Measurements from ENCODE around the gene SSH2.

The SSH2 gene

GRCh38 chr17:29825604-29826003, 104.4 kb downstream of the SSH2 start:
- no peak overlapping the region for H3K4me3 ChIP-seq (ENCODE audit: low read depth in 1 of 5, low read length in 5 of 5)
- no peaks in the 10 kb centered on the region for H3K4me1 ChIP-seq (ENCODE audit: control insufficient read depth in 5 of 5, insufficient read depth in 5 of 5, low read length in 5 of 5)
- no peak overlapping the region for H3K27ac ChIP-seq (ENCODE audit: low read depth, low read length)
- H3K27me3 ChIP-seq (ENCODE audit: control insufficient read depth in 5 of 5, insufficient read depth in 4 of 5, low read length in 5 of 5), result no peaks in the 10 kb centered on the region
- H3K36me3 ChIP-seq (ENCODE audit: control insufficient read depth in 5 of 5, insufficient read depth in 5 of 5, low read length in 5 of 5), result no peaks in the 10 kb centered on the region
- H3K9ac ChIP-seq (ENCODE audit: low read length in 5 of 5), result no peak overlapping the region
- H3K9me3 ChIP-seq (ENCODE audit: control insufficient read depth in 5 of 5, low read length in 5 of 5), result no peaks in the 10 kb centered on the region

GRCh38 chr17:29821897-29822296, 108.1 kb downstream of the SSH2 start:
- Histone ChIP-seq H3K9ac (ENCODE audit: low read length in 5 of 5) (no peak overlapping the region), H3K27me3 (ENCODE audit: control insufficient read depth in 5 of 5, insufficient read depth in 4 of 5, low read length in 5 of 5) (no peaks in the 10 kb centered on the region), H3K4me3 (ENCODE audit: low read depth in 1 of 5, low read length in 5 of 5) (no peak overlapping the region), H3K4me1 (ENCODE audit: control insufficient read depth in 5 of 5, insufficient read depth in 5 of 5, low read length in 5 of 5) (no peaks in the 10 kb centered on the region), H3K27ac (ENCODE audit: low read depth, low read length) (no peak overlapping the region), H3K9me3 (ENCODE audit: control insufficient read depth in 5 of 5, low read length in 5 of 5) (no peaks in the 10 kb centered on the region), H3K36me3 (ENCODE audit: control insufficient read depth in 5 of 5, insufficient read depth in 5 of 5, low read length in 5 of 5) (no peaks in the 10 kb centered on the region)

- no peaks in the 10 kb centered on the region for H3K4me1 ChIP-seq (ENCODE audit: control insufficient read depth in 5 of 5, insufficient read depth in 5 of 5, low read length in 5 of 5)
- no peak overlapping the region for H3K9ac ChIP-seq (ENCODE audit: low read length in 5 of 5)
- H3K27ac ChIP-seq (ENCODE audit: low read depth, low read length), result no peak overlapping the region
- H3K9me3 ChIP-seq (ENCODE audit: control insufficient read depth in 5 of 5, low read length in 5 of 5), result no peaks in the 10 kb centered on the region
- no peak overlapping the region for H3K4me3 ChIP-seq (ENCODE audit: low read depth in 1 of 5, low read length in 5 of 5)
- no peaks in the 10 kb centered on the region for H3K27me3 ChIP-seq (ENCODE audit: control insufficient read depth in 5 of 5, insufficient read depth in 4 of 5, low read length in 5 of 5)
- H3K36me3 ChIP-seq (ENCODE audit: control insufficient read depth in 5 of 5, insufficient read depth in 5 of 5, low read length in 5 of 5), result no peaks in the 10 kb centered on the region
Measured at GRCh38 chr17:29820425-29820824, 109.6 kb downstream of the SSH2 start.

- Histone ChIP-seq H3K9ac (ENCODE audit: low read length in 5 of 5) (no peak overlapping the region), H3K27me3 (ENCODE audit: control insufficient read depth in 5 of 5, insufficient read depth in 4 of 5, low read length in 5 of 5) (no peaks in the 10 kb centered on the region), H3K27ac (ENCODE audit: low read depth, low read length) (no peak overlapping the region), H3K4me3 (ENCODE audit: low read depth in 1 of 5, low read length in 5 of 5) (no peak overlapping the region), H3K4me1 (ENCODE audit: control insufficient read depth in 5 of 5, insufficient read depth in 5 of 5, low read length in 5 of 5) (no peaks in the 10 kb centered on the region), H3K36me3 (ENCODE audit: control insufficient read depth in 5 of 5, insufficient read depth in 5 of 5, low read length in 5 of 5) (no peaks in the 10 kb centered on the region), H3K9me3 (ENCODE audit: control insufficient read depth in 5 of 5, low read length in 5 of 5) (no peaks in the 10 kb centered on the region)
Measured at GRCh38 chr17:29807520-29808361, 122.3 kb downstream of the SSH2 start.

GRCh38 chr17:29802246-29802645, 127.8 kb downstream of the SSH2 start:
- H3K9me3 ChIP-seq (ENCODE audit: control insufficient read depth in 5 of 5, low read length in 5 of 5), result no peaks in the 10 kb centered on the region
- H3K4me1 ChIP-seq (ENCODE audit: control insufficient read depth in 5 of 5, insufficient read depth in 5 of 5, low read length in 5 of 5), result no peaks in the 10 kb centered on the region
- H3K36me3 ChIP-seq (ENCODE audit: control insufficient read depth in 5 of 5, insufficient read depth in 5 of 5, low read length in 5 of 5), result no peaks in the 10 kb centered on the region
- H3K27ac ChIP-seq (ENCODE audit: low read depth, low read length), result no peak overlapping the region
- no peak overlapping the region for H3K4me3 ChIP-seq (ENCODE audit: low read depth in 1 of 5, low read length in 5 of 5)
- H3K9ac ChIP-seq (ENCODE audit: low read length in 5 of 5), result no peak overlapping the region
- H3K27me3 ChIP-seq (ENCODE audit: control insufficient read depth in 5 of 5, insufficient read depth in 4 of 5, low read length in 5 of 5), result no peaks in the 10 kb centered on the region

- H3K36me3 ChIP-seq (ENCODE audit: control insufficient read depth in 5 of 5, insufficient read depth in 5 of 5, low read length in 5 of 5), result no peaks in the 10 kb centered on the region
- no peak overlapping the region for H3K27ac ChIP-seq (ENCODE audit: low read depth, low read length)
- H3K4me3 ChIP-seq (ENCODE audit: low read depth in 1 of 5, low read length in 5 of 5), result no peak overlapping the region
- H3K9ac ChIP-seq (ENCODE audit: low read length in 5 of 5), result no peak overlapping the region
- no peaks in the 10 kb centered on the region for H3K9me3 ChIP-seq (ENCODE audit: control insufficient read depth in 5 of 5, low read length in 5 of 5)
- no peaks in the 10 kb centered on the region for H3K27me3 ChIP-seq (ENCODE audit: control insufficient read depth in 5 of 5, insufficient read depth in 4 of 5, low read length in 5 of 5)
- H3K4me1 ChIP-seq (ENCODE audit: control insufficient read depth in 5 of 5, insufficient read depth in 5 of 5, low read length in 5 of 5), result no peaks in the 10 kb centered on the region
Measured at GRCh38 chr17:29800457-29800856, 129.6 kb downstream of the SSH2 start.

GRCh38 chr17:29796652-29797051, 133.4 kb downstream of the SSH2 start:
- Histone ChIP-seq H3K4me3 (ENCODE audit: low read depth in 1 of 5, low read length in 5 of 5) (no peak overlapping the region), H3K9me3 (ENCODE audit: control insufficient read depth in 5 of 5, low read length in 5 of 5) (no peaks in the 10 kb centered on the region), H3K36me3 (ENCODE audit: control insufficient read depth in 5 of 5, insufficient read depth in 5 of 5, low read length in 5 of 5) (no peaks in the 10 kb centered on the region), H3K9ac (ENCODE audit: low read length in 5 of 5) (no peak overlapping the region), H3K27me3 (ENCODE audit: control insufficient read depth in 5 of 5, insufficient read depth in 4 of 5, low read length in 5 of 5) (no peaks in the 10 kb centered on the region), H3K27ac (ENCODE audit: low read depth, low read length) (no peak overlapping the region), H3K4me1 (ENCODE audit: control insufficient read depth in 5 of 5, insufficient read depth in 5 of 5, low read length in 5 of 5) (no peaks in the 10 kb centered on the region)

- Histone ChIP-seq H3K9ac (ENCODE audit: low read length in 5 of 5) (no peak overlapping the region), H3K27ac (ENCODE audit: low read depth, low read length) (no peak overlapping the region), H3K4me1 (ENCODE audit: control insufficient read depth in 5 of 5, insufficient read depth in 5 of 5, low read length in 5 of 5) (peaks cover 0 to 15% (median 14%) of the 10 kb centered on the region in 5 donors), H3K4me3 (ENCODE audit: low read depth in 1 of 5, low read length in 5 of 5) (no peak overlapping the region), H3K9me3 (ENCODE audit: control insufficient read depth in 5 of 5, low read length in 5 of 5) (no peaks in the 10 kb centered on the region), H3K27me3 (ENCODE audit: control insufficient read depth in 5 of 5, insufficient read depth in 4 of 5, low read length in 5 of 5) (no peaks in the 10 kb centered on the region), H3K36me3 (ENCODE audit: control insufficient read depth in 5 of 5, insufficient read depth in 5 of 5, low read length in 5 of 5) (no peaks in the 10 kb centered on the region)
Measured at GRCh38 chr17:29793501-29793900, 136.5 kb downstream of the SSH2 start.

- Histone ChIP-seq H3K4me3 (ENCODE audit: low read depth in 1 of 5, low read length in 5 of 5) (no peak overlapping the region), H3K9ac (ENCODE audit: low read length in 5 of 5) (no peak overlapping the region), H3K36me3 (ENCODE audit: control insufficient read depth in 5 of 5, insufficient read depth in 5 of 5, low read length in 5 of 5) (no peaks in the 10 kb centered on the region), H3K27me3 (ENCODE audit: control insufficient read depth in 5 of 5, insufficient read depth in 4 of 5, low read length in 5 of 5) (no peaks in the 10 kb centered on the region), H3K9me3 (ENCODE audit: control insufficient read depth in 5 of 5, low read length in 5 of 5) (no peaks in the 10 kb centered on the region), H3K4me1 (ENCODE audit: control insufficient read depth in 5 of 5, insufficient read depth in 5 of 5, low read length in 5 of 5) (peaks cover 0 to 18% (median 16%) of the 10 kb centered on the region in 5 donors), H3K27ac (ENCODE audit: low read depth, low read length) (no peak overlapping the region)
Measured at GRCh38 chr17:29791336-29792080, 138.5 kb downstream of the SSH2 start.
